NCI-H2227 (cell line): ENCODE data around the gene PIK3C2G.

Experiments
- DNase-seq: peaks from one replicate; lab custom pipeline; 2025; ENCODE audit not compliant: unreplicated experiment; lab: John Stamatoyannopoulos, UW

The PIK3C2G gene

GRCh38 chr12:18411453-18411852, 150.1 kb downstream of the PIK3C2G start:
- DNase-seq, result no peak

- DNase-seq, result no peak
Measured at GRCh38 chr12:18414671-18415070, 153.4 kb downstream of the PIK3C2G start.

- DNase-seq, result no peak
Measured at GRCh38 chr12:18415227-18415626, 153.9 kb downstream of the PIK3C2G start.

- DNase-seq, result no peak
Measured at GRCh38 chr12:18416412-18416811, 155.1 kb downstream of the PIK3C2G start.

- no peak for DNase-seq
Measured at GRCh38 chr12:18419311-18419710, 158.0 kb downstream of the PIK3C2G start.

GRCh38 chr12:18421867-18422266, 160.5 kb downstream of the PIK3C2G start:
- DNase-seq, result no peak

GRCh38 chr12:18422871-18423270, 161.6 kb downstream of the PIK3C2G start:
- no peak for DNase-seq

GRCh38 chr12:18424857-18425256, 163.5 kb downstream of the PIK3C2G start:
- no peak for DNase-seq

- DNase-seq, result no peak
Measured at GRCh38 chr12:18427520-18427919, 166.2 kb downstream of the PIK3C2G start.

- DNase-seq, result no peak
Measured at GRCh38 chr12:18428416-18428815, 167.1 kb downstream of the PIK3C2G start.

- DNase-seq, result no peak
Measured at GRCh38 chr12:18429366-18429765, 168.0 kb downstream of the PIK3C2G start.

GRCh38 chr12:18430425-18431048, 169.2 kb downstream of the PIK3C2G start:
- DNase-seq, result no peak

GRCh38 chr12:18431771-18432170, 170.5 kb downstream of the PIK3C2G start:
- DNase-seq, result no peak

- no peak for DNase-seq
Measured at GRCh38 chr12:18432206-18432605, 170.9 kb downstream of the PIK3C2G start.

- DNase-seq, result no peak
Measured at GRCh38 chr12:18436170-18436569, 174.9 kb downstream of the PIK3C2G start.

- no peak for DNase-seq
Measured at GRCh38 chr12:18439541-18439940, 178.2 kb downstream of the PIK3C2G start.

GRCh38 chr12:18443768-18444437, 182.6 kb downstream of the PIK3C2G start:
- DNase-seq, result no peak

GRCh38 chr12:18446061-18446644, 184.8 kb downstream of the PIK3C2G start:
- DNase-seq, result no peak

- no peak for DNase-seq
Measured at GRCh38 chr12:18454330-18454729, 193.0 kb downstream of the PIK3C2G start.

GRCh38 chr12:18456344-18456743, 195.0 kb downstream of the PIK3C2G start:
- no peak for DNase-seq

GRCh38 chr12:18457362-18457761, 196.0 kb downstream of the PIK3C2G start:
- no peak for DNase-seq

GRCh38 chr12:18461758-18462157, 200.4 kb downstream of the PIK3C2G start:
- no peak for DNase-seq
